ENCODE results near the gene KPNA1.
"Not testable (repeated sequence)": the region's sequence is repeated elsewhere in the genome, so short reads cannot be mapped to it uniquely, and the experiment has no call there.

KPNA1 gene

DNA sequence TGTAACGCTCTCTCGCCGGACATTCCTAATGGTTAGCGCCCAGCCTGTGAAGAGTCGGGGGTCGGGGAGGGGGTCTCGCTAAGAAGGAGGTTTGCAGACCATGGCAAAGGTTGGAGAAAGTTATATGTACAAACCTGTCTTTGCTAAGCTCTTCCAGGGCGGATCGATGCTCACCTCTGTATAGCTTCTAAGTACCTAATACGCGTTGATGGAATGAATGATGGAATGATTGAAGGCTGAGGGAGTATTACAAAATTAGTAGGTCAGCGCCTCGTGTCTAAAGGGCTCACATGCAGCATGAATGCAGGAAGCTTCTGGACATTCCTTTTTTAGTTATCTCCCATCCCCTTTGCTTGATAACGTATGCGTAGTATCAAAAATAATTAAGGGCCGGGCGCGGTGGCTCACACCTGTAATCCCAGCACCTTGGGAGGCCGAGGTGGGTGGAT, 305 bp upstream of the KPNA1 start:
- in situ Hi-C loops (cut with MboI; ENCODE audit: low pct_unique_long_range_greater_than_20kb, low sequenced_read_pairs, unreplicated experiment), result no loop called here
- no peak for DNase-seq (ENCODE audit: low spot score)
- TF ChIP-seq, protein P1, sequence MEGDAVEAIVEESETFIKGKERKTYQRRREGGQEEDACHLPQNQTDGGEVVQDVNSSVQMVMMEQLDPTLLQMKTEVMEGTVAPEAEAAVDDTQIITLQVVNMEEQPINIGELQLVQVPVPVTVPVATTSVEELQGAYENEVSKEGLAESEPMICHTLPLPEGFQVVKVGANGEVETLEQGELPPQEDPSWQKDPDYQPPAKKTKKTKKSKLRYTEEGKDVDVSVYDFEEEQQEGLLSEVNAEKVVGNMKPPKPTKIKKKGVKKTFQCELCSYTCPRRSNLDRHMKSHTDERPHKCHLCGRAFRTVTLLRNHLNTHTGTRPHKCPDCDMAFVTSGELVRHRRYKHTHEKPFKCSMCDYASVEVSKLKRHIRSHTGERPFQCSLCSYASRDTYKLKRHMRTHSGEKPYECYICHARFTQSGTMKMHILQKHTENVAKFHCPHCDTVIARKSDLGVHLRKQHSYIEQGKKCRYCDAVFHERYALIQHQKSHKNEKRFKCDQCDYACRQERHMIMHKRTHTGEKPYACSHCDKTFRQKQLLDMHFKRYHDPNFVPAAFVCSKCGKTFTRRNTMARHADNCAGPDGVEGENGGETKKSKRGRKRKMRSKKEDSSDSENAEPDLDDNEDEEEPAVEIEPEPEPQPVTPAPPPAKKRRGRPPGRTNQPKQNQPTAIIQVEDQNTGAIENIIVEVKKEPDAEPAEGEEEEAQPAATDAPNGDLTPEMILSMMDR (IDR thresholded peaks at IDR 0.05; ENCODE audit: extremely low read depth, insufficient read depth, missing control alignments), result no peak

DNA sequence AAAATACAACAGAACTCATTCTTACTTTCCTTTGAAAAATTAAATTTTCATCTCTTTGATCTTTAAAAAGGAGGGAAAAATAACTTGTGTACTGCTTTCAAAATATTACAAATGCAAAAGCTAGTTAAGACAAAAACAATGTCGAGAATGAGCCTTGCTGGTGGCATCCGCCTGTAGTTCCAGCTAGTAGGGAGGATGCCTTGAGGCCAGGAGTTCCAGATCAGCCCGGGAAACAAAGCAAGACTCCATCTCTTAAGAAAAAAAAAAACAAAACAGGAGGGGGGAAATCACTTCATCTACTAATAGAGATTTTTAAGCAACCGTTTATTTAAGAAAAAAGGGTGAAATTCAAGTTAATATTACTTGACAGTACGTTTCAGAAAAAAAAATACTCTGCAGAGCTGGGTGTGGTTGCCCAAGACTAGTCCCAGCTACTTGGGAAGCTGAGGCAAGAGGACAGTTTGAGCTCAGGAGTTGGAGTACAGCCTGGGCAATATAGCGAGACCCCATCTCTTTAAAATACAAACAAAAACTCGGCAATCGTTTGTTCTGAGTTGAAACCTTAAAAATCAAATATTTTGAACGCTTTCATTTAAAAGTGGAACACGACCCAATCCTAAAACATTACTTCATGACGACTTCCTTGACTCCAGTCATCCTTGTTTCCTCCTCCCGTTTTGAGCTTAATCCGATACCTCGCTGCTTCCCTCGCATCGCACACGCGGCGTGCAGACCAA, 1.2 kb downstream of the KPNA1 start:
- in situ Hi-C loops (cut with MboI; ENCODE audit: low pct_unique_long_range_greater_than_20kb, low sequenced_read_pairs, unreplicated experiment), result no loop called here
- DNase-seq (ENCODE audit: low spot score), result no peak
- TF ChIP-seq, protein P1 (IDR thresholded peaks at IDR 0.05; ENCODE audit: extremely low read depth, insufficient read depth, missing control alignments), result no peak

DNA sequence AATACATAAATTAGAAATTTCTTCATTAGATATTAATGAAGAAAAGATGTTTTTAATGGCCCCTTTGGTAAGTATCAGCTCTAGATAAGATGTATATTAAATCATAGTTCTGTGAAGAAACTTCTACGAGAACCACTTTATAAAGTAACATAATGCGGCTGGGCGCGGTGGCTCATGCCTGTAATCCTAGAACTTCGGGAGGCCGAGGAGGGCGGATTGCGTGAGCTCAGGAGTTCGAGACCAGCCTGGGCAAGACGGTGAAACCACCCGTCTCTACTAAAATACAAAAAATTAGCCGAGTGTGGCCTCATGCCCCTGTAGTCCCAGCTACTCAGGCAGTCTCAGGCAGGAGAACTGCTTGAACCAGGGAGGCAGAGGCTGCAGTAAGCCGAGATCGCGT, 2.5 kb downstream of the KPNA1 start:
- TF ChIP-seq, protein P1 (IDR thresholded peaks at IDR 0.05; ENCODE audit: extremely low read depth, insufficient read depth, missing control alignments), result no peak
- DNase-seq (ENCODE audit: low spot score), result no peak
- in situ Hi-C loops (cut with MboI; ENCODE audit: low pct_unique_long_range_greater_than_20kb, low sequenced_read_pairs, unreplicated experiment), result no loop called here

DNA sequence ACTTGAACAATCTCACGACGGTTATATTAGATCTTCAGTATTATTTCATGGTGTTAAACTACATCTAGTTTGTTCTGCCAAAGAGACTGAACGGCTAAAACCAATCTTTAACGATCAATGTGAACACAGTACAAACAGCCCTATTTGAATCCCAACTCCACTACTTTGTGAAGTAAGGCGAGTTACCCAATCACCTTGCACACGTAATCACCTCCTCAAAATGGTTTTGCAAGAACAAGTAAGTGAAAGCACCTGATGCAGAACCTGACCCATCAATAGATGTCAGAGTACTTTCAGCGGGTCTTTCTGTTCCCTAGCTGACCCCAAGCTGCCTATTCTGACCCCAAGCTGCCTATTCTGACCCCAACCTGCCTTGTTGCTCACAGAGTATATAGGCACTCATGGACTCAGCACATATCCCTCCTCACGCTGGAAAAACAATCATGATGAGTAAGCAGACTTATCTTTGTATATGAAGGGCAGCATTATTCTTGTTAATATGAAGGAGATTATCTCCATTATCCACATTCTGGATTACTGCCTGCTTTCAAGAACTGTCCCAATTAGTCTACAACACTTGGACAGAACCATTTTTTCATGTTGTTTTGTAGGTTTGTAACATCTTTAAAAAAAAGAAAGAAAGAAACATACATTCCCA, 3.7 kb downstream of the KPNA1 start:
- DNase-seq (ENCODE audit: low spot score), result no peak
- TF ChIP-seq, protein P1 (IDR thresholded peaks at IDR 0.05; ENCODE audit: extremely low read depth, insufficient read depth, missing control alignments), result no peak
- in situ Hi-C loops (cut with MboI; ENCODE audit: low pct_unique_long_range_greater_than_20kb, low sequenced_read_pairs, unreplicated experiment), result no loop called here

DNA sequence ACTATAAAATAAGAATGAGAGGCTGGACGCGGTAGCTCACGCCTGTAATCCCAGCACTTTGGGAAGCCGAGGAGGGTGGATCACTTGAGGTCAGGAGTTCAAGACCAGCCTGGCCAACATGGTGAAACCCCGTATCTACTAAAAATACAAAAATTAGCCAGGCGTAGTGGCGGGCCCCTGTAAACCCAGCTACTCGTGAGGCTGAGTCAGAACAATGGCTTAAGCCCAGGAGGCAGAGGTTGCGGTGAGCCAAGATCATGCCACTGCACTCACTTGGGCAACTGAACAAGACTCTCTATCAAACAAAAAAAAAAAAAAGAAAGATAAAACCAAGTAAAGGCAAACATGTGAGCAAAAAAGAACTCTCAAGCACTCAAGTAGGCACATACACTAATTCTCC, 5.8 kb downstream of the KPNA1 start:
- DNase-seq (ENCODE audit: low spot score); in situ Hi-C loops (cut with MboI; ENCODE audit: low pct_unique_long_range_greater_than_20kb, low sequenced_read_pairs, unreplicated experiment): not testable (repeated sequence)

DNA sequence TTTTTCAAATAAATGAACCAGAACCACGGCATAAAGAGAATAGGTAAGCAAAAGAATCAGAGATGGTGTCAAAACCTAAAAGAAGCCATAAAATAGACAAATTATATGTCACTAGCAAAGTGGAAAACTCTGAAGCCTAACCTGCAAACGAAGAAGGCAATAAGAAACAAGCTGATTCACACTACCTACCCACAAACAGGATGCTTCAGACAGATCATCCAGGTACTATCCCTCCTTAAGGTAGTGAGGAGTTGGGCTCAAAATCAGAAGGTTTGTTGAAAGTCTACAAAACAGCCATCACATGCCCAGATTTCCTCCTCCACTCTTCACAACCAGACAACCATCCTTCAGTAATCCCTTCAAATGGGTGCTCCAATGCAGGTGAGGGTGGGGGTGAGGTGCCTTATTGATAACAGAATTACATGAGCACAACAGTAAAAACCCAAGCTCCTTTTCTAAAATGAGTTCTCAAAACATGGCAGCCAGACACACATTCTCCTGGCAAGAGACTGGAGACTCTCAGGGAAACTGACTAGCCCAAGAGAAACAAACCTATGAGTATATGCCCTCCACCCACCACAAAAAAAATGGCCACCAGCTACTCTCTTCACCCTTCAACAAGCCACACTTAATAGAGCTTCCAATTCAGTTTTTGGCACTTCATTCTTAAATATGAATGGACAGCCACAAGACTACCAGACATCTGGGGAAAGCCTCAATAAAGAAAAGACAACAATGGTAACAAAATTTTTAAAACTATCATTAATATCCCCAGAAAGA, 6.4 kb downstream of the KPNA1 start:
- in situ Hi-C loops (cut with MboI; ENCODE audit: low pct_unique_long_range_greater_than_20kb, low sequenced_read_pairs, unreplicated experiment), result no loop called here
- TF ChIP-seq, protein P1 (IDR thresholded peaks at IDR 0.05; ENCODE audit: extremely low read depth, insufficient read depth, missing control alignments), result no peak
- no peak for DNase-seq (ENCODE audit: low spot score)
